Adrenal gland (tissue), 12 donors: Measurements from ENCODE around the gene NFKBIA. TPM values are rescaled to one million over a fixed set of nuclear protein-coding genes. Genes with fewer than 3 reads are reported as not detected.
A peak's percentile ranks its signal among the peaks of the same experiment; 100 is the strongest.
"Not testable (repeated sequence)": the region's sequence is repeated elsewhere in the genome, so short reads cannot be mapped to it uniquely, and the experiment has no call there.

ENCODE experiments used
- DNase-seq, 7 donors: peaks; one replicate each; pipeline ENCODE4 v3.0.0-alpha.2; 2019 to 2020
- H3K27ac ChIP-seq, 5 donors: fragments of 200-600 bp; sonication (generic) in 4 of 5; 1 replicate in 3 of 5; 2 replicates in 2 of 5; pipeline versions ENCODE4 v1.5.1 to v1.8.0; 2016 to 2020; ENCODE audit warnings: mild to moderate bottlenecking in 1 of 5
- H3K27me3 ChIP-seq: fragments of 200-600 bp; 2 replicates; pipeline ENCODE4 v1.8.0; 2021
- H3K36me3 ChIP-seq, 2 donors: fragments of 200-600 bp; replicated peaks in 1 of 2; 1 replicate in 1 of 2; 2 replicates in 1 of 2; pipeline versions ENCODE4 v1.5.1 to v1.8.0; 2018 to 2022
- H3K4me1 ChIP-seq, 2 donors: fragments of 200-600 bp; replicated peaks in 1 of 2; 1 replicate in 1 of 2; 2 replicates in 1 of 2; pipeline versions ENCODE4 v1.5.1 to v1.8.0; 2018 to 2021
- H3K4me3 ChIP-seq, 4 donors: fragments of 200-600 bp; sonication (generic) in 3 of 4; one replicate each; pipeline ENCODE4 v1.5.1; 2016 to 2018
- H3K9me3 ChIP-seq, 3 donors: fragments of 200-600 bp; sonication (generic) in 1 of 3; replicated peaks in 1 of 3; 1 replicate in 2 of 3; 2 replicates in 1 of 3; pipeline versions ENCODE4 v1.5.1 to v1.8.0; 2016 to 2021
- POLR2A ChIP-seq, 2 donors: fragments of 450-650 bp; IDR thresholded peaks; one replicate each; pipeline ENCODE4 v1.6.1; 2017; ENCODE audit warnings: antibody characterized with exemption in 2 of 2, mild to moderate bottlenecking in 2 of 2, moderate library complexity in 1 of 2
- WGBS, 4 donors: extraction: QIAGEN DNeasy Blood & Tissue Kit in 2 of 4; methylation state at CpG; one replicate each; pipeline versions ENCODE4 v1.1.5 to v1.1.7; 2013 to 2017; 5-methylcytosine and 5-hydroxymethylcytosine counted together
- intact Hi-C, 2 donors: fragments of 100-400 bp; cut with DNase I; formaldehyde crosslinking; loops; one replicate each; pipeline versions ENCODE4 v1.14.1 to v1.15.0; 2022 to 2023
- polyA plus RNA-seq, 3 donors: library from polyadenylated mRNA; stranded (reverse); fragments of 200-250 nt in 2 of 3; fragments of 350-450 nt in 1 of 3; fragmentation: Illumina TruSeq in 1 of 3; extraction: RNeasy Lipid Tissue Mini Kit (QIAGEN cat#74804) in 1 of 3; gene quantifications; one replicate each; pipeline ENCODE4 v1.2.3, GENCODE V29; 2013 to 2014
- total RNA-seq, 9 donors: library from RNA; depleted of rRNA in 4 of 9; stranded (reverse); fragments of >200 nt in 4 of 9; fragments of 120-200 nt in 1 of 9; fragmentation: NEBNext Ultra II Directional in 1 of 9; extraction: Animal tissue kit (Norgen Biotek cat#: 25700) in 1 of 9; gene quantifications; one replicate each; pipeline versions ENCODE4 v1.1.0 to v1.2.4, GENCODE V29; 2013 to 2023
- TF ChIP-seq, protein P1 (sequence below), 6 experiments: fragments of 450-650 bp in 4 of 6; fragments of 200-600 bp in 2 of 6; sonication (generic) in 1 of 6; IDR thresholded peaks; 1 replicate in 5 of 6; 2 replicates in 1 of 6; pipeline versions ENCODE4 v1.5.1 to v1.8.0; 2016 to 2021; ENCODE audit warnings: antibody characterized with exemption in 6 of 6, mild to moderate bottlenecking in 2 of 6, moderate library complexity in 1 of 6
- donor health status: healthy with polysubstance abuse.
- donor health status: Bipolar disorder and iron deficiency.
- donor health status: DM: yes; HTN: yes; CAD: no.
- donor health status: DM: no; HTN: no; CAD: no.
- donor health status: DM: no; HTN: no; CAD: no.
- donor health status: DM: yes; HTN: yes; CAD: no.

The NFKBIA gene
- total and polyA plus RNA-seq, 12 donors: 100 to 677 (median 218) TPM

- no peaks in the 10 kb centered on the region for H3K36me3 ChIP-seq
- H3K4me1 ChIP-seq: no peaks in the 10 kb centered on the region
- H3K9me3 ChIP-seq: no peaks in the 10 kb centered on the region
- TF ChIP-seq, protein P1, sequence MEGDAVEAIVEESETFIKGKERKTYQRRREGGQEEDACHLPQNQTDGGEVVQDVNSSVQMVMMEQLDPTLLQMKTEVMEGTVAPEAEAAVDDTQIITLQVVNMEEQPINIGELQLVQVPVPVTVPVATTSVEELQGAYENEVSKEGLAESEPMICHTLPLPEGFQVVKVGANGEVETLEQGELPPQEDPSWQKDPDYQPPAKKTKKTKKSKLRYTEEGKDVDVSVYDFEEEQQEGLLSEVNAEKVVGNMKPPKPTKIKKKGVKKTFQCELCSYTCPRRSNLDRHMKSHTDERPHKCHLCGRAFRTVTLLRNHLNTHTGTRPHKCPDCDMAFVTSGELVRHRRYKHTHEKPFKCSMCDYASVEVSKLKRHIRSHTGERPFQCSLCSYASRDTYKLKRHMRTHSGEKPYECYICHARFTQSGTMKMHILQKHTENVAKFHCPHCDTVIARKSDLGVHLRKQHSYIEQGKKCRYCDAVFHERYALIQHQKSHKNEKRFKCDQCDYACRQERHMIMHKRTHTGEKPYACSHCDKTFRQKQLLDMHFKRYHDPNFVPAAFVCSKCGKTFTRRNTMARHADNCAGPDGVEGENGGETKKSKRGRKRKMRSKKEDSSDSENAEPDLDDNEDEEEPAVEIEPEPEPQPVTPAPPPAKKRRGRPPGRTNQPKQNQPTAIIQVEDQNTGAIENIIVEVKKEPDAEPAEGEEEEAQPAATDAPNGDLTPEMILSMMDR (IDR thresholded peaks at IDR 0.05): no peak
- no peak for TF ChIP-seq POLR2A (IDR thresholded peaks at IDR 0.05)
- no peaks in the 10 kb centered on the region for H3K27me3 ChIP-seq
- H3K4me3 ChIP-seq: no peak overlapping the region
- no peak overlapping the region for H3K27ac ChIP-seq
- WGBS, 4 donors: 83 to 97% (median 95%) methylated on average over 4 of the region's 4 CpGs
- DNase-seq: no peak
- intact Hi-C loops: no loop called here
Measured at GRCh38 chr14:35441160-35441559, 36.6 kb upstream of the NFKBIA start.

DNA sequence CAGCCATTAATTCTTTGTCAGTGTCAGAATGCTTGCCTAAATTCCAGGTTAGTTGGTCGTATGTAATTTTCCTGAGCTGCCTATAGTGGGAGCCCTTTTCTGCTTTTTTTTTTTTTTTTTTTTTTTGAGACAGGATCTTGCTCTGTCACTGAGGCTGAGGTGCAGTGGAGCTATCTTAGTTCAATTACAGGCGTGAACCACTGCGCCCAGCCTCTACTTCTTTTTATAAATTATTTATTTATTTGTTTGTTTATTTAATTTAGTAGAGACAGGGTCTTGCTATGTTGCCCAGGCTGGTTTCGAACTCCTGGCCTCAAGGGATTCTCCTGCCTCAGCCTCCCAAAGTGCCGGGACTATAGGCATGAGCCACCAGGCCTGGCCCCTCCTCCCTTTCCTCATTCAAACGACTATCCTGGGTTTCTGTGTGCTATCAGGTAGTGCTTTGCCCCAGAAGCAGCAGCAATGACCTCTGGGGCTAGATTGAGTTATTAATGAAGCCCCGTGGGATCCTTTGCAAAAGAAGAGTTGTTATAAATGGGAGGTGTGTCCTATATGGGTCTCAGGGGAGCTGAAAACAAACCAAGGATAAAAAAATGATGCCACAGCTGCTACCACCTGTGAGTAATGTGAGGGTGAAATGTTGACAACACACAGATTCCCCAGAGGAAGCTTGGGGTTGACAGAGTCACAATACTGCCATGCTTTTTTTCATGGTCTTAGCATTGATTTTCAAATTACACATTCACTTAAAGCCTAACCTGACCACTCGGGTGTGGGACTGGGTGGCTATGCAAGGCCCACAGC, 34.6 kb upstream of the NFKBIA start:
- Histone ChIP-seq H3K4me3 (no peak overlapping the region), H3K9me3 (no peaks in the 10 kb centered on the region), H3K27ac (no peak overlapping the region), H3K4me1 (no peaks in the 10 kb centered on the region), H3K36me3 (no peaks in the 10 kb centered on the region), H3K27me3 (no peaks in the 10 kb centered on the region)
- DNase-seq: no peak
- intact Hi-C loops: no loop called here
- 58 to 62% (median 60%) methylated on average over 8 of the region's 8 CpGs for WGBS, 4 donors
- TF ChIP-seq, protein P1 (IDR thresholded peaks at IDR 0.05): peak in 3 of 6 experiments; percentile 24 to 49 (median 38)
- TF ChIP-seq POLR2A (IDR thresholded peaks at IDR 0.05): no peak

GRCh38 chr14:35438492-35438891, 33.9 kb upstream of the NFKBIA start:
- H3K36me3 ChIP-seq, intact Hi-C loops, H3K9me3 ChIP-seq, DNase-seq, H3K27me3 ChIP-seq, H3K4me1 ChIP-seq, H3K27ac ChIP-seq, H3K4me3 ChIP-seq: not testable (repeated sequence)
- 85 to 92% (median 88%) methylated on average over 9 of the region's 9 CpGs for WGBS, 4 donors

DNA sequence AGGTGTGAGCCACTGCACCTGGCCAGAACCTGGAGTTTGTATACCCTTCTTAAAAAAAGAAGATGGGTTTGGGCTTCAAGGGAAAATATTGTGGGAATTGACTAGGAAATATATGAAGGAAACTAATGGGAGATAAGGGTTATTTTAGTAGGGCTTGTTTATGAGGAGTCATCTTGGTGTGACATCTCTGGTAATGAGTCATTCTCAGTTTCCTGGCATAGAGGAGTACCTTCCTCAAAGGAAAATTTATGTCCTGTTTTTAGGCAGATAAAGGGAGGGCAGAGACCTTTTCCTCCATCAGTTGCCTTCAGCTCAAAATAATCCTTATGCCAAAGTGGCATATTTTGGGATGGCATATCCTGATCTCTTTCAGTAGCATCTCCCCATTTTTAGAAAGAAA, 30.6 kb upstream of the NFKBIA start:
- no peak overlapping the region for H3K27ac ChIP-seq
- no peak for TF ChIP-seq POLR2A (IDR thresholded peaks at IDR 0.05)
- TF ChIP-seq, protein P1 (IDR thresholded peaks at IDR 0.05): no peak
- no peak overlapping the region for H3K4me3 ChIP-seq
- H3K4me1 ChIP-seq: no peaks in the 10 kb centered on the region
- DNase-seq: no peak
- H3K36me3 ChIP-seq: no peaks in the 10 kb centered on the region
- no peaks in the 10 kb centered on the region for H3K27me3 ChIP-seq
- no peaks in the 10 kb centered on the region for H3K9me3 ChIP-seq
- intact Hi-C loops: no loop called here

- intact Hi-C loops: no loop called here
- 78 to 96% (median 94%) methylated on average over 1 of the region's 1 CpG for WGBS, 4 donors
- H3K27ac ChIP-seq: no peak overlapping the region
- no peaks in the 10 kb centered on the region for H3K36me3 ChIP-seq
- H3K4me1 ChIP-seq: no peaks in the 10 kb centered on the region
- no peaks in the 10 kb centered on the region for H3K27me3 ChIP-seq
- H3K4me3 ChIP-seq: no peak overlapping the region
- no peaks in the 10 kb centered on the region for H3K9me3 ChIP-seq
- no peak for DNase-seq
- TF ChIP-seq, protein P1 (IDR thresholded peaks at IDR 0.05): no peak
Measured at GRCh38 chr14:35433826-35434225, 29.3 kb upstream of the NFKBIA start.
